K562 (cell line): ENCODE measurements around the gene FOS. TPM values are rescaled to one million over a fixed set of nuclear protein-coding genes. Genes with fewer than 3 reads are reported as not detected.

Experiments
- ARID2 ChIP-seq: fragments of 450-650 bp; IDR thresholded peaks from 2 replicates; pipeline ENCODE4 v1.6.1; 2017; ENCODE audit warnings: antibody characterized with exemption, mild to moderate bottlenecking
- BDP1 ChIP-seq: IDR thresholded peaks from 3 replicates; pipeline ENCODE4 v1.6.1; 2011; ENCODE audit not compliant: insufficient read length, insufficient read depth
- CAMTA2 ChIP-seq: fragments of 250-450 bp; sonication (Bioruptor Pico); conservative IDR thresholded peaks from 2 replicates; pipeline ENCODE4 v1.5.1; 2022
- CEBPG ChIP-seq, 3 experiments: fragments of 200-800 bp in 1 of 3; sonication (Bioruptor generic) in 1 of 3; sonication (generic) in 1 of 3; formaldehyde crosslinking in 1 of 3; IDR thresholded peaks in 2 of 3; conservative IDR thresholded peaks in 1 of 3; 2 replicates each; pipeline versions ENCODE4 v1.6.1 to v1.8.0; 2016 to 2022; ENCODE audit warnings: missing compliant biosample characterization in 2 of 3, missing genetic modification characterization in 2 of 3, mild to moderate bottlenecking in 1 of 3, missing genetic modification reagents in 1 of 3
- CREM ChIP-seq: IDR thresholded peaks from 2 replicates; pipeline ENCODE4 v1.6.1; 2014; ENCODE audit warnings: antibody characterized with exemption, low read depth
- E2F3 ChIP-seq: fragments of 250-450 bp; sonication (Bioruptor Pico); IDR thresholded peaks from 2 replicates; pipeline ENCODE4 v1.4.0; 2020; ENCODE audit warnings: mild to moderate bottlenecking
- ERF ChIP-seq: fragments of 450-650 bp; formaldehyde crosslinking; IDR thresholded peaks from 2 replicates; pipeline ENCODE4 v1.4.0; 2020; ENCODE audit warnings: mild to moderate bottlenecking, mixed read lengths
- FOXJ2 ChIP-seq: fragments of 200-800 bp; sonication (Bioruptor generic); IDR thresholded peaks from 2 replicates; pipeline ENCODE4 v1.6.1; 2016; ENCODE audit warnings: missing genetic modification characterization, missing compliant biosample characterization
- HMBOX1 ChIP-seq: sonication (generic); IDR thresholded peaks from 2 replicates; pipeline ENCODE4 v1.6.1; 2016
- MECOM ChIP-seq: fragments of 250-450 bp; sonication (Bioruptor Pico); IDR thresholded peaks from 2 replicates; pipeline ENCODE4 v1.8.0; 2022; ENCODE audit warnings: inconsistent platforms
- MED1 ChIP-seq: sonication (generic); formaldehyde crosslinking; IDR thresholded peaks from 2 replicates; pipeline ENCODE4 v1.8.1; 2023; ENCODE audit warnings: missing genetic modification reagents, borderline replicate concordance
- NEUROD1 ChIP-seq: fragments of 150-350 bp; IDR thresholded peaks from 2 replicates; pipeline ENCODE4 v1.6.1; 2014; ENCODE audit warnings: borderline replicate concordance, low read length, low read depth; ENCODE audit not compliant: partially characterized antibody
- POLR2AphosphoS2 ChIP-seq: IDR thresholded peaks from 2 replicates; pipeline ENCODE4 v1.6.1; 2012; ENCODE audit warnings: low read length, improper control_type of control experiment
- PYGO2 ChIP-seq: fragments of 450-650 bp; IDR thresholded peaks from 2 replicates; pipeline ENCODE4 v1.6.1; 2016; ENCODE audit warnings: mild to moderate bottlenecking, missing genetic modification characterization, moderate library complexity, missing compliant biosample characterization
- SMARCE1 ChIP-seq: fragments of 450-650 bp; IDR thresholded peaks from 2 replicates; pipeline ENCODE4 v1.7.1; 2016; ENCODE audit warnings: mild to moderate bottlenecking
- USF1 ChIP-seq: sonication (generic); formaldehyde crosslinking; IDR thresholded peaks from 2 replicates; pipeline ENCODE4 v1.9.0; 2022; ENCODE audit warnings: mild to moderate bottlenecking, missing genetic modification reagents
- WHSC1 ChIP-seq: IDR thresholded peaks from one replicate; pipeline ENCODE4 v1.6.1; 2012; ENCODE audit warnings: low read length, control low read depth, inconsistent platforms
- XRCC5 ChIP-seq: fragments of 200-400 bp; formaldehyde crosslinking; IDR thresholded peaks from 2 replicates; pipeline ENCODE4 v1.6.1; 2017; ENCODE audit warnings: low read depth, mild to moderate bottlenecking, low read length
- ZNF184 ChIP-seq: sonication (generic); formaldehyde crosslinking; IDR thresholded peaks from 2 replicates; pipeline ENCODE4 v1.5.0; 2020; ENCODE audit warnings: missing genetic modification reagents
- ZNF239 ChIP-seq: fragments of 250-450 bp; sonication (Bioruptor Pico); IDR thresholded peaks from 2 replicates; pipeline ENCODE4 v1.4.0; 2020; ENCODE audit warnings: mild to moderate bottlenecking
- ZNF384 ChIP-seq: IDR thresholded peaks from 2 replicates; pipeline ENCODE4 v1.6.1; 2012; ENCODE audit warnings: low read depth, low read length, improper control_type of control experiment
- ZNF445 ChIP-seq: fragments of 250-450 bp; sonication (Bioruptor Pico); IDR thresholded peaks from 2 replicates; pipeline ENCODE4 v1.4.0; 2020; ENCODE audit warnings: low read depth, mild to moderate bottlenecking, moderate library complexity
- ZNF668 ChIP-seq: fragments of 250-450 bp; sonication (Bioruptor Pico); IDR thresholded peaks from 2 replicates; pipeline ENCODE4 v1.8.0; 2022; ENCODE audit warnings: mild to moderate bottlenecking, inconsistent platforms
- polyA plus RNA-seq, 8 experiments: library from polyadenylated mRNA; depleted of rRNA in 4 of 8; stranded (reverse) in 5 of 8; unstranded in 3 of 8; fragments of >200 nt; fragmentation: Nextera tagmentation in 2 of 8; fragmentation: Illumina TruSeq in 1 of 8; extraction: Ambion mirVana in 2 of 8; extraction: Trizol in 1 of 8; gene quantifications; 2 replicates each; pipeline versions ENCODE4 v1.2.1 to v1.2.3, GENCODE V29; 2011 to 2014; ENCODE audit warnings: inconsistent platforms in 1 of 8, missing spikeins in 1 of 8
- total RNA-seq, 7 experiments: library from RNA; depleted of rRNA in 6 of 7; stranded (reverse); fragments of >200 nt in 6 of 7; fragmentation: Illumina TruSeq in 2 of 7; extraction: Trizol in 2 of 7; gene quantifications; 2 replicates each; pipeline versions ENCODE4 v1.2.1 to v1.2.3, GENCODE V29; 2011 to 2021; ENCODE audit warnings: low replicate concordance in 1 of 7
- TF ChIP-seq, protein P1 (sequence below), 2 experiments: fragments of 200-800 bp in 1 of 2; sonication (Bioruptor generic) in 1 of 2; sonication (generic) in 1 of 2; formaldehyde crosslinking in 1 of 2; IDR thresholded peaks in 1 of 2; conservative IDR thresholded peaks in 1 of 2; 2 replicates each; pipeline versions ENCODE4 v1.5.0 to v1.6.1; 2016 to 2020; ENCODE audit warnings: missing compliant biosample characterization in 1 of 2, missing genetic modification characterization in 1 of 2, missing genetic modification reagents in 1 of 2
- TF ChIP-seq, protein P2 (sequence below): fragments of 450-650 bp; IDR thresholded peaks from 2 replicates; pipeline ENCODE4 v1.6.1; 2016

Gene FOS
- total and polyA plus RNA-seq, 9 of the 15 experiments (the other 6 are each of a cell fraction or from before 2014, with no cell fraction given): 0.54 to 13.8 (median 8.9) TPM

DNA sequence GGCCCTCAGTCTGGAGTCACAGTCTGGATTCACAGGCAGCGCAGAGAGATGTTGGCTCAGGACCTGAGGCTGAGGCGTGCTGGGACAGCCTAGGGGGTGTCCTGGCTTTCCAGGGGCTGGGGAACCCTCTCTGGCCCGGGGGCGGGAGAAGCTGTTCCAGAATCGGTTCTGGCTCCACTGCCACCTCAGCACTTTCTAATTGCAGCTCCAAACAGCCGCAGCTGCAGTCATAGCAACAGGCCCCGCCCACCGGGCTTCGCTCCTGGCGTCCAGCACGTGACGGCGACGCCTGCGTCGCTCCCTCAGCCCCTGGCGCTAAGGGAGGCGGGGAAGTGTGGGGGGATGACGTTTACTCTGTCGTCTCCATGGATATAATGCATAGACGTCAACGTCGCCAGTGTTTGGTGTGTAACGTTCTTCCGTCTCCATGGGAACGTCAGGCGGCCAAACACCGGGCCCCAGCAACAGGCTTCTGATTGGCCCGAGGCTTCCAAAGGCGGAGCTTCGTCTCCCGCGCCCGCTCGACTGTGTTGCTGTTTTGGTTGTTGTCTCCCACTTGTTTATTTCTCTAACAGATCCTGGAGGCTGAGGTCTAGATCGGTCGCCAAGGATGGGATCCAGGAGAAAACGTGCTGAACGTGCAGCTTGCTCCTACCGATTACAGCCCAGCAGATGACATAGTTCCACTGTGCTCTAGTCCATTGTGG is 19.7 kb upstream of the FOS start (continued):
- TF ChIP-seq, protein P1, sequence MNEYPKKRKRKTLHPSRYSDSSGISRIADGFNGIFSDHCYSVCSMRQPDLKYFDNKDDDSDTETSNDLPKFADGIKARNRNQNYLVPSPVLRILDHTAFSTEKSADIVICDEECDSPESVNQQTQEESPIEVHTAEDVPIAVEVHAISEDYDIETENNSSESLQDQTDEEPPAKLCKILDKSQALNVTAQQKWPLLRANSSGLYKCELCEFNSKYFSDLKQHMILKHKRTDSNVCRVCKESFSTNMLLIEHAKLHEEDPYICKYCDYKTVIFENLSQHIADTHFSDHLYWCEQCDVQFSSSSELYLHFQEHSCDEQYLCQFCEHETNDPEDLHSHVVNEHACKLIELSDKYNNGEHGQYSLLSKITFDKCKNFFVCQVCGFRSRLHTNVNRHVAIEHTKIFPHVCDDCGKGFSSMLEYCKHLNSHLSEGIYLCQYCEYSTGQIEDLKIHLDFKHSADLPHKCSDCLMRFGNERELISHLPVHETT (CRISPR knock-in tag; conservative IDR thresholded peaks at IDR 0.05 in 1 of 2, IDR thresholded peaks at IDR 0.05 in 1 of 2): no peak
- TF ChIP-seq, protein P2, sequence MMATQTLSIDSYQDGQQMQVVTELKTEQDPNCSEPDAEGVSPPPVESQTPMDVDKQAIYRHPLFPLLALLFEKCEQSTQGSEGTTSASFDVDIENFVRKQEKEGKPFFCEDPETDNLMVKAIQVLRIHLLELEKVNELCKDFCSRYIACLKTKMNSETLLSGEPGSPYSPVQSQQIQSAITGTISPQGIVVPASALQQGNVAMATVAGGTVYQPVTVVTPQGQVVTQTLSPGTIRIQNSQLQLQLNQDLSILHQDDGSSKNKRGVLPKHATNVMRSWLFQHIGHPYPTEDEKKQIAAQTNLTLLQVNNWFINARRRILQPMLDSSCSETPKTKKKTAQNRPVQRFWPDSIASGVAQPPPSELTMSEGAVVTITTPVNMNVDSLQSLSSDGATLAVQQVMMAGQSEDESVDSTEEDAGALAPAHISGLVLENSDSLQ: peak; percentile 87
- peak; percentile 100 for TF ChIP-seq FOXJ2 (tag)
- TF ChIP-seq POLR2AphosphoS2: no peak
- no peak for TF ChIP-seq ZNF668 (CRISPR knock-in tag)
- TF ChIP-seq CREM: peak; percentile 95
- no peak for TF ChIP-seq ZNF239 (CRISPR knock-in tag)
- TF ChIP-seq ERF: no peak
- no peak for TF ChIP-seq SMARCE1
- no peak for TF ChIP-seq ZNF445 (CRISPR knock-in tag)
- TF ChIP-seq USF1 (CRISPR knock-in tag): peak; percentile 99
- no peak for TF ChIP-seq CAMTA2
- TF ChIP-seq NEUROD1: peak; percentile 86
- TF ChIP-seq CEBPG (CRISPR knock-in tag; IDR thresholded peaks at IDR 0.05): no peak
- TF ChIP-seq CEBPG (tag; conservative IDR thresholded peaks at IDR 0.05 in 1 of 2, IDR thresholded peaks at IDR 0.05 in 1 of 2): no peak
- TF ChIP-seq HMBOX1: no peak
- no peak for TF ChIP-seq E2F3 (CRISPR knock-in tag)
- TF ChIP-seq MECOM (CRISPR knock-in tag): no peak
- no peak for TF ChIP-seq BDP1
- no peak for TF ChIP-seq ZNF384
- TF ChIP-seq MED1: no peak
- TF ChIP-seq WHSC1: no peak
- no peak for TF ChIP-seq XRCC5
- no peak for TF ChIP-seq ARID2
- TF ChIP-seq PYGO2 (tag): no peak
- no peak for TF ChIP-seq ZNF184 (CRISPR knock-in tag)
